K562 (cell line): Measurements from ENCODE around the gene PTPRU. TPM values are rescaled to one million over a fixed set of nuclear protein-coding genes. Genes with fewer than 3 reads are reported as not detected.

Source experiments
- CCAR2 ChIP-seq: fragments of 200-400 bp; formaldehyde crosslinking; IDR thresholded peaks from 2 replicates; pipeline ENCODE4 v1.6.1; 2017; ENCODE audit warnings: mild to moderate bottlenecking, low read depth, low read length
- FOXK2 ChIP-seq, 2 experiments: fragments of 450-650 bp; IDR thresholded peaks in 1 of 2; conservative IDR thresholded peaks in 1 of 2; 2 replicates each; pipeline ENCODE4 v1.6.1; 2016; ENCODE audit warnings: low read depth in 2 of 2, mild to moderate bottlenecking in 1 of 2
- FOXP1 ChIP-seq: sonication (generic); formaldehyde crosslinking; IDR thresholded peaks from 2 replicates; pipeline ENCODE4 v1.8.0; 2022; ENCODE audit warnings: mild to moderate bottlenecking, missing genetic modification reagents
- IRF2 ChIP-seq: sonication (generic); formaldehyde crosslinking; IDR thresholded peaks from 2 replicates; pipeline ENCODE4 v1.8.1; 2022; ENCODE audit warnings: mild to moderate bottlenecking, missing genetic modification reagents
- MYNN ChIP-seq, 2 experiments: sonication (generic); formaldehyde crosslinking in 1 of 2; IDR thresholded peaks; 2 replicates each; pipeline versions ENCODE4 v1.5.0 to v1.6.1; 2016 to 2020; ENCODE audit warnings: antibody characterized with exemption in 1 of 2, missing genetic modification reagents in 1 of 2
- NFE2 ChIP-seq: IDR thresholded peaks from 2 replicates; pipeline ENCODE4 v1.6.1; 2014; ENCODE audit warnings: antibody characterized with exemption, low read depth
- NFIC ChIP-seq: fragments of 450-650 bp; IDR thresholded peaks from 2 replicates; pipeline ENCODE4 v1.6.1; 2017; ENCODE audit warnings: mild to moderate bottlenecking, inconsistent platforms
- NFYB ChIP-seq: IDR thresholded peaks from 2 replicates; pipeline ENCODE4 v1.6.1; 2011; ENCODE audit warnings: mild to moderate bottlenecking, moderate library complexity; ENCODE audit not compliant: insufficient read length; ENCODE audit errors: extremely low read depth
- POLR2B ChIP-seq: fragments of 450-650 bp; IDR thresholded peaks from 2 replicates; pipeline ENCODE4 v1.6.1; 2018; ENCODE audit warnings: low read depth; ENCODE audit not compliant: partially characterized antibody
- SMARCA5 ChIP-seq: fragments of 450-650 bp; IDR thresholded peaks from 2 replicates; pipeline ENCODE4 v1.6.1; 2016
- TEAD1 ChIP-seq, 2 experiments: fragments of 450-650 bp in 1 of 2; sonication (generic) in 1 of 2; formaldehyde crosslinking; IDR thresholded peaks; 2 replicates each; pipeline versions ENCODE4 v1.4.0 to v1.8.0; 2020 to 2022; ENCODE audit warnings: mild to moderate bottlenecking in 2 of 2, missing genetic modification reagents in 1 of 2
- THRAP3 ChIP-seq: fragments of 450-650 bp; IDR thresholded peaks from 2 replicates; pipeline ENCODE4 v1.6.1; 2016; ENCODE audit warnings: mild to moderate bottlenecking, inconsistent platforms, borderline replicate concordance
- ZBED1 ChIP-seq: IDR thresholded peaks from 2 replicates; pipeline ENCODE4 v1.6.1; 2014
- ZC3H8 ChIP-seq: fragments of 450-650 bp; IDR thresholded peaks from 2 replicates; pipeline ENCODE4 v1.6.1; 2017
- ZNF274 ChIP-seq: IDR thresholded peaks from 2 replicates; pipeline ENCODE4 v1.6.1; 2011; ENCODE audit warnings: low read depth, mild to moderate bottlenecking, low read length, moderate library complexity, borderline replicate concordance
- ZNF79 ChIP-seq: fragments of 250-450 bp; sonication (Bioruptor Pico); IDR thresholded peaks from 2 replicates; pipeline ENCODE4 v1.4.0; 2020; ENCODE audit warnings: low read depth, mild to moderate bottlenecking, moderate library complexity
- polyA plus RNA-seq, 8 experiments: library from polyadenylated mRNA; depleted of rRNA in 4 of 8; stranded (reverse) in 5 of 8; unstranded in 3 of 8; fragments of >200 nt; fragmentation: Nextera tagmentation in 2 of 8; fragmentation: Illumina TruSeq in 1 of 8; extraction: Ambion mirVana in 2 of 8; extraction: Trizol in 1 of 8; gene quantifications; 2 replicates each; pipeline versions ENCODE4 v1.2.1 to v1.2.3, GENCODE V29; 2011 to 2014; ENCODE audit warnings: inconsistent platforms in 1 of 8, missing spikeins in 1 of 8
- total RNA-seq, 7 experiments: library from RNA; depleted of rRNA in 6 of 7; stranded (reverse); fragments of >200 nt in 6 of 7; fragmentation: Illumina TruSeq in 2 of 7; extraction: Trizol in 2 of 7; gene quantifications; 2 replicates each; pipeline versions ENCODE4 v1.2.1 to v1.2.3, GENCODE V29; 2011 to 2021; ENCODE audit warnings: low replicate concordance in 1 of 7
- TF ChIP-seq, protein P1 (sequence below): fragments of 450-650 bp; formaldehyde crosslinking; IDR thresholded peaks from 2 replicates; pipeline ENCODE4 v1.4.0; 2020; ENCODE audit warnings: mild to moderate bottlenecking, moderate library complexity
- TF ChIP-seq, protein P2 (sequence below): fragments of 450-650 bp; IDR thresholded peaks from 2 replicates; pipeline ENCODE4 v1.6.1; 2016; ENCODE audit warnings: mild to moderate bottlenecking
- TF ChIP-seq, protein P3 (sequence below): sonication (generic); formaldehyde crosslinking; IDR thresholded peaks from 2 replicates; pipeline ENCODE4 v1.8.0; 2022; ENCODE audit warnings: mild to moderate bottlenecking, low read depth, missing genetic modification reagents
- TF ChIP-seq, protein P4 (sequence below): fragments of 250-450 bp; sonication (Bioruptor Pico); IDR thresholded peaks from 2 replicates; pipeline ENCODE4 v1.8.0; 2022; ENCODE audit warnings: inconsistent platforms, mild to moderate bottlenecking, moderate library complexity, borderline replicate concordance

Gene PTPRU
- total and polyA plus RNA-seq, 9 of the 15 experiments (the other 6 are each of a cell fraction or from before 2014, with no cell fraction given): 0.01 to 2.9 (median 1.0) TPM

DNA sequence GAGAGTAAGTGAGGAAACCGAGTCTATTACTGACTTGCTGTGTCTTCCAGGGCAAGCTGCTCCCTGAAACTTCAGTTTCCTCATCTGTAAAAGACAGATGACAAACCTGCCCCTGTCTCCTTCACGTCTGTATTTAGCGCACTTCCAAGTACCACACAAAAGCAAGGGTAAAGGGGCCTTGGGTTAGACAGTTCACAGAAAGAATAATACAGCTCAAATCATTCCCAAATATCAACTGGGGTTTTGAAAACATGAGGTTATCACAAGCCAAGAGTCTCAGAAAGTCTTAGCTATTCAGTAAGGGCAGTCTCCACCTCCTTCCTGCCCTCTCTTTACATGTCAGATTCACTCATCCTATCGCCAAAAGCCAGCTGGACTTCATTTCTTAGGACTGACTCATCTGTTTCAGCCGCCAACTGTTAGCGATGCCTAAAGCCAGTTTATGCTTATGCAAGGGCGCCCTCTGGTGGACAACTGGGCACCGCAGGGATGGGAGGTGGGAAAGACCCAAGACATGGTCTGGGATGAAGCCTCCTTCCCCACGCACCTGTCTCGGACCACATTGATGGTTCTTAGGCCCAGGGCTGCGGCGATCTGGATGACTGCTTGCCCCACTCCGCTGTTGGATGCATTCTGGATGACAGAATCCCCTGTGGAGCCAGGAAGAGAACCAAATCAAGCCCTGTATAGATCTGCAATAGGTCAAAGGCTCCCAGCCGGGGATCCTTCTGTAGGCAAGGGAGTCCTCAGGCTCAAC lies 33.6 kb upstream of the PTPRU start (continued):
- TF ChIP-seq IRF2 (no peak), TEAD1 (CRISPR knock-in tag; IDR thresholded peaks at IDR 0.05) (peak; percentile 90 to 98), ZNF274 (no peak), NFIC (peak; percentile 68), FOXK2 (conservative IDR thresholded peaks at IDR 0.05 in 1 of 2, IDR thresholded peaks at IDR 0.05 in 1 of 2; ENCODE audit: low read depth in 2 of 2) (peak; percentile 72 to 78), THRAP3 (no peak), ZC3H8 (no peak), ZBED1 (no peak), ZNF79 (CRISPR knock-in tag) (no peak), NFE2 (peak; percentile 87), NFYB (no peak), CCAR2 (no peak), MYNN (IDR thresholded peaks at IDR 0.05) (peak; percentile 90; the same call in 1 of the 2 replicates), MYNN (CRISPR knock-in tag; IDR thresholded peaks at IDR 0.05) (no peak), POLR2B (no peak), SMARCA5 (no peak), FOXP1 (CRISPR knock-in tag) (no peak)
- TF ChIP-seq, protein P1, sequence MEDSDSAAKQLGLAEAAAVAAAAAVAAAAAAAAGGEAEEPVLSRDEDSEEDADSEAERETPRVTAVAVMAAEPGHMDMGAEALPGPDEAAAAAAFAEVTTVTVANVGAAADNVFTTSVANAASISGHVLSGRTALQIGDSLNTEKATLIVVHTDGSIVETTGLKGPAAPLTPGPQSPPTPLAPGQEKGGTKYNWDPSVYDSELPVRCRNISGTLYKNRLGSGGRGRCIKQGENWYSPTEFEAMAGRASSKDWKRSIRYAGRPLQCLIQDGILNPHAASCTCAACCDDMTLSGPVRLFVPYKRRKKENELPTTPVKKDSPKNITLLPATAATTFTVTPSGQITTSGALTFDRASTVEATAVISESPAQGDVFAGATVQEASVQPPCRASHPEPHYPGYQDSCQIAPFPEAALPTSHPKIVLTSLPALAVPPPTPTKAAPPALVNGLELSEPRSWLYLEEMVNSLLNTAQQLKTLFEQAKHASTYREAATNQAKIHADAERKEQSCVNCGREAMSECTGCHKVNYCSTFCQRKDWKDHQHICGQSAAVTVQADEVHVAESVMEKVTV (CRISPR knock-in tag): peak; percentile 98
- TF ChIP-seq, protein P2, sequence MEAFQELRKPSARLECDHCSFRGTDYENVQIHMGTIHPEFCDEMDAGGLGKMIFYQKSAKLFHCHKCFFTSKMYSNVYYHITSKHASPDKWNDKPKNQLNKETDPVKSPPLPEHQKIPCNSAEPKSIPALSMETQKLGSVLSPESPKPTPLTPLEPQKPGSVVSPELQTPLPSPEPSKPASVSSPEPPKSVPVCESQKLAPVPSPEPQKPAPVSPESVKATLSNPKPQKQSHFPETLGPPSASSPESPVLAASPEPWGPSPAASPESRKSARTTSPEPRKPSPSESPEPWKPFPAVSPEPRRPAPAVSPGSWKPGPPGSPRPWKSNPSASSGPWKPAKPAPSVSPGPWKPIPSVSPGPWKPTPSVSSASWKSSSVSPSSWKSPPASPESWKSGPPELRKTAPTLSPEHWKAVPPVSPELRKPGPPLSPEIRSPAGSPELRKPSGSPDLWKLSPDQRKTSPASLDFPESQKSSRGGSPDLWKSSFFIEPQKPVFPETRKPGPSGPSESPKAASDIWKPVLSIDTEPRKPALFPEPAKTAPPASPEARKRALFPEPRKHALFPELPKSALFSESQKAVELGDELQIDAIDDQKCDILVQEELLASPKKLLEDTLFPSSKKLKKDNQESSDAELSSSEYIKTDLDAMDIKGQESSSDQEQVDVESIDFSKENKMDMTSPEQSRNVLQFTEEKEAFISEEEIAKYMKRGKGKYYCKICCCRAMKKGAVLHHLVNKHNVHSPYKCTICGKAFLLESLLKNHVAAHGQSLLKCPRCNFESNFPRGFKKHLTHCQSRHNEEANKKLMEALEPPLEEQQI: no peak
- TF ChIP-seq, protein P3, sequence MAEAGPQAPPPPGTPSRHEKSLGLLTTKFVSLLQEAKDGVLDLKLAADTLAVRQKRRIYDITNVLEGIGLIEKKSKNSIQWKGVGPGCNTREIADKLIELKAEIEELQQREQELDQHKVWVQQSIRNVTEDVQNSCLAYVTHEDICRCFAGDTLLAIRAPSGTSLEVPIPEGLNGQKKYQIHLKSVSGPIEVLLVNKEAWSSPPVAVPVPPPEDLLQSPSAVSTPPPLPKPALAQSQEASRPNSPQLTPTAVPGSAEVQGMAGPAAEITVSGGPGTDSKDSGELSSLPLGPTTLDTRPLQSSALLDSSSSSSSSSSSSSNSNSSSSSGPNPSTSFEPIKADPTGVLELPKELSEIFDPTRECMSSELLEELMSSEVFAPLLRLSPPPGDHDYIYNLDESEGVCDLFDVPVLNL (CRISPR knock-in tag): no peak
- TF ChIP-seq, protein P4, sequence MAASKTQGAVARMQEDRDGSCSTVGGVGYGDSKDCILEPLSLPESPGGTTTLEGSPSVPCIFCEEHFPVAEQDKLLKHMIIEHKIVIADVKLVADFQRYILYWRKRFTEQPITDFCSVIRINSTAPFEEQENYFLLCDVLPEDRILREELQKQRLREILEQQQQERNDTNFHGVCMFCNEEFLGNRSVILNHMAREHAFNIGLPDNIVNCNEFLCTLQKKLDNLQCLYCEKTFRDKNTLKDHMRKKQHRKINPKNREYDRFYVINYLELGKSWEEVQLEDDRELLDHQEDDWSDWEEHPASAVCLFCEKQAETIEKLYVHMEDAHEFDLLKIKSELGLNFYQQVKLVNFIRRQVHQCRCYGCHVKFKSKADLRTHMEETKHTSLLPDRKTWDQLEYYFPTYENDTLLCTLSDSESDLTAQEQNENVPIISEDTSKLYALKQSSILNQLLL (CRISPR knock-in tag): no peak
